SU-DHL-6 (cell line): ENCODE measurements around the gene TRAPPC6A.

Source experiments
- H2AFZ ChIP-seq: fragments of 200-600 bp; sonication (generic); 2 replicates; pipeline ENCODE4 v1.6.1; 2014; ENCODE audit warnings: low read depth, mild to moderate bottlenecking, moderate library complexity, mixed read lengths, antibody characterized with exemption, low read length; ENCODE audit not compliant: severe bottlenecking
- H3F3A ChIP-seq: fragments of 200-600 bp; shearing (Covaris generic); 2 replicates; pipeline ENCODE4 v1.6.0; 2016; ENCODE audit warnings: antibody characterized with exemption, mild to moderate bottlenecking; ENCODE audit not compliant: insufficient read depth
- H3K27ac ChIP-seq: fragments of 200-600 bp; sonication (generic); 2 replicates; pipeline ENCODE4 v1.5.1; 2016; ENCODE audit warnings: low read depth, mild to moderate bottlenecking, low read length, moderate library complexity, mixed read lengths
- H3K27me3 ChIP-seq: fragments of 200-600 bp; sonication (generic), shearing (Covaris generic); 2 replicates; pipeline ENCODE4 v1.6.0; 2014; ENCODE audit warnings: mild to moderate bottlenecking, low read length
- H3K36me3 ChIP-seq: fragments of 200-600 bp; sonication (generic); 2 replicates; pipeline ENCODE4 v1.6.1; 2014; ENCODE audit warnings: mild to moderate bottlenecking, low read length, mixed read lengths
- H3K4me2 ChIP-seq: fragments of 300-600, 200-600 bp; shearing (Covaris generic), sonication (generic); 2 replicates; pipeline ENCODE4 v1.6.0; 2014; ENCODE audit warnings: low read length, low read depth, mild to moderate bottlenecking; ENCODE audit not compliant: poor library complexity, severe bottlenecking
- H3K4me3 ChIP-seq: fragments of 200-600 bp; sonication (generic); 2 replicates; pipeline ENCODE4 v1.5.1; 2014; ENCODE audit warnings: antibody characterized with exemption, low read length, mild to moderate bottlenecking, mixed read lengths; ENCODE audit not compliant: insufficient read depth, poor library complexity, severe bottlenecking
- H3K79me2 ChIP-seq: fragments of 200-600 bp; sonication (generic); 2 replicates; pipeline ENCODE4 v1.6.1; 2014; ENCODE audit warnings: mild to moderate bottlenecking, low read length, moderate library complexity; ENCODE audit not compliant: insufficient read depth
- H3K9ac ChIP-seq: fragments of 200-600 bp; sonication (generic); 2 replicates; pipeline ENCODE4 v1.7.0; 2014; ENCODE audit warnings: mild to moderate bottlenecking, low read length
- H3K9me2 ChIP-seq: fragments of 200-600 bp; sonication (generic); replicated peaks from 2 replicates; pipeline ENCODE4 v1.6.1; 2014; ENCODE audit warnings: low read length; ENCODE audit not compliant: insufficient read depth
- H3K9me3 ChIP-seq: fragments of 200-600 bp; sonication (generic); 2 replicates; pipeline ENCODE4 v1.6.1; 2014; ENCODE audit warnings: low read length, mixed read lengths; ENCODE audit not compliant: insufficient read depth
- H4K20me1 ChIP-seq: fragments of 200-600 bp; sonication (generic); 2 replicates; pipeline ENCODE4 v1.6.1; 2014; ENCODE audit warnings: low read depth, mild to moderate bottlenecking, antibody characterized with exemption, low read length, moderate library complexity, mixed read lengths
- CTCF ChIP-seq: fragments of 200-600 bp; sonication (generic); IDR thresholded peaks from one replicate; pipeline ENCODE4 v1.5.1; 2017; ENCODE audit warnings: antibody characterized with exemption, mild to moderate bottlenecking, low read length, moderate library complexity; ENCODE audit not compliant: insufficient read depth, poor library complexity, severe bottlenecking
- EZH2phosphoT487 ChIP-seq: fragments of 200-600 bp; sonication (generic), shearing (Covaris generic); conservative IDR thresholded peaks from 2 replicates; pipeline ENCODE4 v1.6.1; 2018; ENCODE audit warnings: mild to moderate bottlenecking, antibody characterized with exemption, low read length, moderate library complexity, mixed read lengths

The TRAPPC6A gene

DNA sequence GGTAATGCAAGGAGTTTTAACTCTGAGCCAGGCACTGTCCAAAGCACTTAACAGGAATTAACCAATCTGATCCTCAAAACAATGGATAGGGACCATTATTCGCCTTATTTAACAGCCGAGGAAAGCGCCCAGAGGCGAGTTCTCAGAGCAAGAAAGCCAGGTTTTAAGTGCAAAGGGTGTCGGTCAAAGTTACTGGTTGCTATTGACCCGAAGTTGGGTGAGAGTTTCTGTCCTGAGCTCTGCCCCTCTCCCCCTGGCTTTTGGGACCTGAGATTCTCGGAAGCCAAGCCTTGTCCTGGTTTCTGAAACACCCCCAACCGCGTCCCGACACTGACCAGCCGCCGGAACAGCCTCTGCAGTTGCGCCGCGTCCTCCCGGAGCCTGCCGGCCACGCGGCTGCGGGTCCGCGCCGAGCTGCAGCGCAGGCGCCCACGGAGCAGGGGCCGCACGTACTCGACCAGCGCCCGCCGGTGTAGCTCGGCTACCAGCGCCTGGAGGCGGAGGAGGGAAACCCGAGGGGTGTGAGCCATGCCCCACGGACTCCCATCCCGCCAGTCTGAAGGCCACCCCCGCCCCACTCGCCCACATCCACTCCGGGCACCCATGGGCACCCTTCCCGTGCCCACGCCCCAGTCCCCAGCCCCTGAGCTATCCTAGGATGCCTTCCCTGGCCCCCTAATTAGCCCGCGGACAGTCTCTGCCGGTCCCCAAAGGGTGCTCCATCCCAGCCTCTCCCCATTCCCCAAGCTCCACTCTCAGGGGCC, 39.3 kb upstream of the TRAPPC6A start:
- Histone ChIP-seq H3F3A (no peaks in the 10 kb centered on the region), H3K9me3 (no peaks in the 10 kb centered on the region), H3K27ac (no peak overlapping the region), H3K79me2 (no peaks in the 10 kb centered on the region), H3K9me2 (no peaks in the 10 kb centered on the region), H3K27me3 (no peaks in the 10 kb centered on the region), H3K4me3 (no peak overlapping the region), H3K4me2 (no peak overlapping the region), H2AFZ (no peak overlapping the region), H3K9ac (no peak overlapping the region), H3K36me3 (no peaks in the 10 kb centered on the region), H4K20me1 (no peaks in the 10 kb centered on the region)
- TF ChIP-seq EZH2phosphoT487 (no peak), CTCF (no peak)

GRCh38 chr19:45216667-45217066, 38.6 kb upstream of the TRAPPC6A start:
- no peaks in the 10 kb centered on the region for H3K9me2 ChIP-seq
- no peaks in the 10 kb centered on the region for H3K79me2 ChIP-seq
- H3K27ac ChIP-seq, result no peak overlapping the region
- H2AFZ ChIP-seq, result no peak overlapping the region
- H3K27me3 ChIP-seq, result no peaks in the 10 kb centered on the region
- no peak for TF ChIP-seq EZH2phosphoT487
- no peak for TF ChIP-seq CTCF
- H3K4me3 ChIP-seq, result no peak overlapping the region
- no peak overlapping the region for H3K9ac ChIP-seq
- H4K20me1 ChIP-seq, result no peaks in the 10 kb centered on the region
- H3F3A ChIP-seq, result no peaks in the 10 kb centered on the region
- no peak overlapping the region for H3K4me2 ChIP-seq
- H3K36me3 ChIP-seq, result no peaks in the 10 kb centered on the region
- no peaks in the 10 kb centered on the region for H3K9me3 ChIP-seq

- no peak overlapping the region for H3K4me2 ChIP-seq
Observed at GRCh38 chr19:45215391-45216191, 37.6 kb upstream of the TRAPPC6A start.

More at GRCh38 chr19:45215391-45216191, 37.6 kb upstream of the TRAPPC6A start:
- H3K79me2 ChIP-seq, result no peaks in the 10 kb centered on the region
- H3K27me3 ChIP-seq, result no peaks in the 10 kb centered on the region
- H3F3A ChIP-seq, result no peaks in the 10 kb centered on the region
- H2AFZ ChIP-seq, result no peak overlapping the region
- no peaks in the 10 kb centered on the region for H3K9me2 ChIP-seq
- TF ChIP-seq CTCF (no peak), EZH2phosphoT487 (no peak)
- H4K20me1 ChIP-seq, result no peaks in the 10 kb centered on the region
- no peak overlapping the region for H3K9ac ChIP-seq
- no peak overlapping the region for H3K27ac ChIP-seq
- H3K36me3 ChIP-seq, result no peaks in the 10 kb centered on the region
- H3K9me3 ChIP-seq, result no peaks in the 10 kb centered on the region
- no peak overlapping the region for H3K4me3 ChIP-seq
